Myocyte (in vitro differentiated cells): Measurements from ENCODE around the gene TLX1. TPM values are rescaled to one million over a fixed set of nuclear protein-coding genes. Genes with fewer than 3 reads are reported as not detected.

ENCODE experiments used
- total RNA-seq: library from RNA; depleted of rRNA; stranded (reverse); fragments of >200 nt; gene quantifications from 2 replicates; pipeline ENCODE4 v1.2.3, GENCODE V29; 2014

Gene TLX1
- total RNA-seq, 1 donor from 2014 or later = not detected

Other genes starting within 250 kb of the TLX1 start
- 81.5 and 99.4 TPM in 2 replicates for gene SLF2, start 218.3 kb upstream of the TLX1 start, total RNA-seq
- 0.72 and 2.5 TPM in 2 replicates for gene SEMA4G, start 161.8 kb upstream of the TLX1 start, total RNA-seq
- 65.6 and 70.2 TPM in 2 replicates for gene MRPL43, start 143.8 kb upstream of the TLX1 start, total RNA-seq
- gene TWNK, start 143.8 kb upstream of the TLX1 start, total RNA-seq = 5.1 and 5.8 TPM in 2 replicates
- gene LZTS2, start 131.5 kb upstream of the TLX1 start, total RNA-seq = 134 and 204 TPM in 2 replicates
- gene PDZD7, start 100.2 kb upstream of the TLX1 start, total RNA-seq = 0.16 and 1.9 TPM in 2 replicates
- gene SFXN3, start 100.1 kb upstream of the TLX1 start, total RNA-seq = 103 and 122 TPM in 2 replicates
- gene KAZALD1, start 69.3 kb upstream of the TLX1 start, total RNA-seq = 34.7 and 37.5 TPM in 2 replicates
- 11.7 and 14.1 TPM in 2 replicates for gene LBX1, start 98.2 kb downstream of the TLX1 start, total RNA-seq
- gene BTRC, start 222.9 kb downstream of the TLX1 start, total RNA-seq = 12.3 and 16.7 TPM in 2 replicates